ENCODE results near the gene ZNF774.

ZNF774 gene

GRCh38 chr15:90364251-90364650 is 12.2 kb downstream of the ZNF774 start:
- H3K4ac ChIP-seq (ENCODE audit: low read depth in 1 of 2, low read length in 2 of 2), result no peak overlapping the region
- H3K4me2 ChIP-seq (ENCODE audit: low read length, poor library complexity, severe bottlenecking), result no peak overlapping the region
- H2BK5ac ChIP-seq (ENCODE audit: low read depth, low read length, poor library complexity, severe bottlenecking), result no peak overlapping the region
- peak overlapping the region; percentile 92 for H3K9ac ChIP-seq (ENCODE audit: low read length)
- peak overlapping the region; percentile 52 for H4K91ac ChIP-seq (ENCODE audit: low read length)
- H3K9me3 ChIP-seq (ENCODE audit: control insufficient read depth, low read length), result no peaks in the 10 kb centered on the region
- H2AK5ac ChIP-seq (ENCODE audit: low read length, severe bottlenecking), result peak overlapping the region; percentile 91
- DNase-seq, result peak; percentile 22
- 14% methylated on average over 2 of the region's 4 CpGs for WGBS
- peak overlapping the region; percentile 42 to 56 for H3K18ac ChIP-seq (ENCODE audit: low read depth in 1 of 2, low read length in 2 of 2)
- peak overlapping the region; percentile 87 for H3K27ac ChIP-seq (ENCODE audit: low read length, poor library complexity, severe bottlenecking)
- peak overlapping the region; percentile 64 for H4K8ac ChIP-seq (ENCODE audit: low read length)
- H3K4me3 ChIP-seq (ENCODE audit: insufficient read depth in 1 of 2, low read depth in 1 of 2, low read length in 2 of 2), result no peak overlapping the region
- H2AFZ ChIP-seq (ENCODE audit: low read depth, low read length), result no peak overlapping the region
- H2BK15ac ChIP-seq (ENCODE audit: low read depth, poor library complexity, severe bottlenecking), result no peak overlapping the region
- H3K14ac ChIP-seq (ENCODE audit: low read length in 2 of 2), result no peak overlapping the region
- H3K23ac ChIP-seq (ENCODE audit: low read length in 2 of 2), result no peak overlapping the region
- H3K4me1 ChIP-seq (ENCODE audit: control insufficient read depth, insufficient read depth, low read depth, low read length), result peaks cover 11% of the 10 kb centered on the region
- no peak overlapping the region for H2BK120ac ChIP-seq (ENCODE audit: low read depth, low read length)
- no peak overlapping the region for H2BK12ac ChIP-seq (ENCODE audit: low read length in 2 of 2)
- H3K27me3 ChIP-seq (ENCODE audit: control insufficient read depth in 1 of 2, insufficient read depth in 1 of 2, low read length in 2 of 2), result no peaks in the 10 kb centered on the region
- H3K36me3 ChIP-seq (ENCODE audit: control insufficient read depth in 1 of 2, insufficient read depth in 2 of 2, low read depth in 1 of 2, low read length in 2 of 2), result peaks cover 4 to 5% of the 10 kb centered on the region in 2 experiments
- no peaks in the 10 kb centered on the region for H3K79me1 ChIP-seq (replicated peaks; ENCODE audit: low read length, poor library complexity, severe bottlenecking)

DNA sequence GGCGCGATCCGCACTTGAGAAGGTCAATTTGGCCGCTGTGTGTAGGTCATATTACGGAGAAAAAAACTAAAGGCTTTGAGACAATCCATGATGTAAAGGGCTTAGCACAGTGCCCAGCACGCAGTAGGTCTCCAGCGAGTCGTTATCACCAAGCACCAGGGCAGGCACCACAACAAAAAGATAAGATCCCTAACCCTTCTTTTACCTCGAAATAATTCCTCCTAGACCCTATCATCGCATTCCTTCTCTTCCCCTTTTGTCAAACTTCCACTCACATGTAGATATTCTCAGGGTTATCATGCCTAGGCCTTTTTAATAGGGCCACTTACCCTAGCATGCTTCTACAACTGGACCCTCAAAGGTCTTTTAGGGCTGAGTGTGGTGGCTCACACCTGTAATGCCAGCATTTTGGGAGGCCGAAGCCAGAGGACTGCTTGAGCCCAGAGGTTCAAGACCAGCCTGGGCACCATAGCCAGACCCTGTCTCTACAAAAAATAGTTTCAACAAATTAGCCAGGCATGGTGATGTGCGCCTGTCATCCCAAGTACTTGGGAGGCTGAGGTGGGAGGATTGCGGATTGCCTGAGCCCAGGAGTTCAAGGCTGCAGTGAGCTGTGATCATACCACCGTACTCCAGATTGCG is 13.5 kb downstream of the ZNF774 start:
- no peak overlapping the region for H2BK15ac ChIP-seq (ENCODE audit: low read depth, poor library complexity, severe bottlenecking)
- WGBS, result 97% methylated on average over 15 of the region's 15 CpGs
- no peak overlapping the region for H3K18ac ChIP-seq (ENCODE audit: low read depth in 1 of 2, low read length in 2 of 2)
- H3K4me2 ChIP-seq (ENCODE audit: low read length, poor library complexity, severe bottlenecking), result no peak overlapping the region
- H3K36me3 ChIP-seq (ENCODE audit: control insufficient read depth in 1 of 2, insufficient read depth in 2 of 2, low read depth in 1 of 2, low read length in 2 of 2), result peaks cover 2 to 4% of the 10 kb centered on the region in 2 experiments
- no peak overlapping the region for H3K14ac ChIP-seq (ENCODE audit: low read length in 2 of 2)
- no peaks in the 10 kb centered on the region for H3K79me1 ChIP-seq (replicated peaks; ENCODE audit: low read length, poor library complexity, severe bottlenecking)
- no peaks in the 10 kb centered on the region for H3K9me3 ChIP-seq (ENCODE audit: control insufficient read depth, low read length)
- H4K91ac ChIP-seq (ENCODE audit: low read length), result no peak overlapping the region
- peaks cover 11% of the 10 kb centered on the region for H3K4me1 ChIP-seq (ENCODE audit: control insufficient read depth, insufficient read depth, low read depth, low read length)
- no peak overlapping the region for H3K23ac ChIP-seq (ENCODE audit: low read length in 2 of 2)
- H2AFZ ChIP-seq (ENCODE audit: low read depth, low read length), result no peak overlapping the region
- H3K4ac ChIP-seq (ENCODE audit: low read depth in 1 of 2, low read length in 2 of 2), result no peak overlapping the region
- H3K4me3 ChIP-seq (ENCODE audit: insufficient read depth in 1 of 2, low read depth in 1 of 2, low read length in 2 of 2), result no peak overlapping the region
- H2BK5ac ChIP-seq (ENCODE audit: low read depth, low read length, poor library complexity, severe bottlenecking), result no peak overlapping the region
- H3K9ac ChIP-seq (ENCODE audit: low read length), result no peak overlapping the region
- no peak overlapping the region for H4K8ac ChIP-seq (ENCODE audit: low read length)
- no peak overlapping the region for H3K27ac ChIP-seq (ENCODE audit: low read length, poor library complexity, severe bottlenecking)
- no peak for DNase-seq
- no peak overlapping the region for H2BK12ac ChIP-seq (ENCODE audit: low read length in 2 of 2)
- H2AK5ac ChIP-seq (ENCODE audit: low read length, severe bottlenecking), result peak overlapping the region; percentile 100
- no peak overlapping the region for H2BK120ac ChIP-seq (ENCODE audit: low read depth, low read length)
- no peaks in the 10 kb centered on the region for H3K27me3 ChIP-seq (ENCODE audit: control insufficient read depth in 1 of 2, insufficient read depth in 1 of 2, low read length in 2 of 2)

GRCh38 chr15:90367576-90367975 is 15.5 kb downstream of the ZNF774 start:
- Histone ChIP-seq H2BK5ac (ENCODE audit: low read depth, low read length, poor library complexity, severe bottlenecking) (no peak overlapping the region), H4K8ac (ENCODE audit: low read length) (no peak overlapping the region), H2BK12ac (ENCODE audit: low read length in 2 of 2) (no peak overlapping the region), H3K9me3 (ENCODE audit: control insufficient read depth, low read length) (no peaks in the 10 kb centered on the region), H3K4me3 (ENCODE audit: insufficient read depth in 1 of 2, low read depth in 1 of 2, low read length in 2 of 2) (no peak overlapping the region), H4K91ac (ENCODE audit: low read length) (no peak overlapping the region), H2AK5ac (ENCODE audit: low read length, severe bottlenecking) (no peak overlapping the region), H3K18ac (ENCODE audit: low read depth in 1 of 2, low read length in 2 of 2) (no peak overlapping the region), H3K27ac (ENCODE audit: low read length, poor library complexity, severe bottlenecking) (no peak overlapping the region), H2BK15ac (ENCODE audit: low read depth, poor library complexity, severe bottlenecking) (no peak overlapping the region), H3K27me3 (ENCODE audit: control insufficient read depth in 1 of 2, insufficient read depth in 1 of 2, low read length in 2 of 2) (no peaks in the 10 kb centered on the region), H3K79me1 (replicated peaks; ENCODE audit: low read length, poor library complexity, severe bottlenecking) (no peaks in the 10 kb centered on the region), H2AFZ (ENCODE audit: low read depth, low read length) (no peak overlapping the region), H3K23ac (ENCODE audit: low read length in 2 of 2) (no peak overlapping the region), H2BK120ac (ENCODE audit: low read depth, low read length) (no peak overlapping the region), H3K14ac (ENCODE audit: low read length in 2 of 2) (no peak overlapping the region), H3K4me1 (ENCODE audit: control insufficient read depth, insufficient read depth, low read depth, low read length) (peaks cover 11% of the 10 kb centered on the region), H3K4ac (ENCODE audit: low read depth in 1 of 2, low read length in 2 of 2) (no peak overlapping the region), H3K9ac (ENCODE audit: low read length) (peak overlapping the region; percentile 31), H3K4me2 (ENCODE audit: low read length, poor library complexity, severe bottlenecking) (no peak overlapping the region), H3K36me3 (ENCODE audit: control insufficient read depth in 1 of 2, insufficient read depth in 2 of 2, low read depth in 1 of 2, low read length in 2 of 2) (no peaks in the 10 kb centered on the region)
- peak; percentile 43 for DNase-seq
- 61% methylated on average over 3 of the region's 3 CpGs for WGBS

- Histone ChIP-seq H4K8ac (ENCODE audit: low read length) (no peak overlapping the region), H3K27me3 (ENCODE audit: control insufficient read depth in 1 of 2, insufficient read depth in 1 of 2, low read length in 2 of 2) (no peaks in the 10 kb centered on the region), H3K14ac (ENCODE audit: low read length in 2 of 2) (no peak overlapping the region), H3K9me3 (ENCODE audit: control insufficient read depth, low read length) (peaks cover 9% of the 10 kb centered on the region), H2AFZ (ENCODE audit: low read depth, low read length) (no peak overlapping the region), H2BK15ac (ENCODE audit: low read depth, poor library complexity, severe bottlenecking) (no peak overlapping the region), H3K4ac (ENCODE audit: low read depth in 1 of 2, low read length in 2 of 2) (no peak overlapping the region), H3K23ac (ENCODE audit: low read length in 2 of 2) (no peak overlapping the region), H3K4me1 (ENCODE audit: control insufficient read depth, insufficient read depth, low read depth, low read length) (no peaks in the 10 kb centered on the region), H2AK5ac (ENCODE audit: low read length, severe bottlenecking) (no peak overlapping the region), H3K27ac (ENCODE audit: low read length, poor library complexity, severe bottlenecking) (no peak overlapping the region), H3K79me1 (replicated peaks; ENCODE audit: low read length, poor library complexity, severe bottlenecking) (no peaks in the 10 kb centered on the region), H3K18ac (ENCODE audit: low read depth in 1 of 2, low read length in 2 of 2) (no peak overlapping the region), H3K36me3 (ENCODE audit: control insufficient read depth in 1 of 2, insufficient read depth in 2 of 2, low read depth in 1 of 2, low read length in 2 of 2) (no peaks in the 10 kb centered on the region), H3K4me2 (ENCODE audit: low read length, poor library complexity, severe bottlenecking) (no peak overlapping the region), H2BK120ac (ENCODE audit: low read depth, low read length) (no peak overlapping the region), H2BK5ac (ENCODE audit: low read depth, low read length, poor library complexity, severe bottlenecking) (no peak overlapping the region), H4K91ac (ENCODE audit: low read length) (no peak overlapping the region), H2BK12ac (ENCODE audit: low read length in 2 of 2) (no peak overlapping the region), H3K9ac (ENCODE audit: low read length) (no peak overlapping the region), H3K4me3 (ENCODE audit: insufficient read depth in 1 of 2, low read depth in 1 of 2, low read length in 2 of 2) (no peak overlapping the region)
- DNase-seq, result no peak
- 97% methylated on average over 6 of the region's 7 CpGs for WGBS
These were observed 23.0 kb downstream of the ZNF774 start for GRCh38 chr15:90375071-90375470.

All from mesenchymal stem cell (in vitro differentiated cells and primary cell).